Activated naive CD8-positive, alpha-beta T cell treated with anti-CD3 and anti-CD28 coated beads for 36 hours (primary cell): ENCODE data around the gene SKI. TPM values are rescaled to one million over a fixed set of nuclear protein-coding genes. Genes with fewer than 3 reads are reported as not detected.

Experiments used
- DNase-seq: peaks from one replicate; pipeline ENCODE4 v3.0.0; 2021
- H3K27ac Mint-ChIP-seq: one replicate; pipeline ENCODE4 v1.8.0; 2022; ENCODE audit warnings: mild to moderate bottlenecking, moderate library complexity, mixed read lengths
- H3K27me3 Mint-ChIP-seq: one replicate; pipeline ENCODE4 v1.8.0; 2022; ENCODE audit warnings: mild to moderate bottlenecking, mixed read lengths
- H3K36me3 Mint-ChIP-seq: one replicate; pipeline ENCODE4 v1.8.0; 2021; ENCODE audit warnings: mild to moderate bottlenecking, mixed read lengths
- H3K4me1 Mint-ChIP-seq: one replicate; pipeline ENCODE4 v1.8.0; 2021; ENCODE audit warnings: mixed read lengths
- H3K4me3 Mint-ChIP-seq: one replicate; pipeline ENCODE4 v1.8.0; 2022; ENCODE audit warnings: mild to moderate bottlenecking, moderate library complexity, mixed read lengths
- H3K9me3 Mint-ChIP-seq: one replicate; pipeline ENCODE4 v1.8.0; 2022; ENCODE audit warnings: mixed read lengths
- total RNA-seq, 2 experiments: library from RNA; stranded (reverse); gene quantifications; one replicate each; pipeline ENCODE4 v1.2.3, GENCODE V29; 2021

The SKI gene
- total RNA-seq, 2 experiments from 2014 or later, result 25.4 to 27.3 TPM

DNA sequence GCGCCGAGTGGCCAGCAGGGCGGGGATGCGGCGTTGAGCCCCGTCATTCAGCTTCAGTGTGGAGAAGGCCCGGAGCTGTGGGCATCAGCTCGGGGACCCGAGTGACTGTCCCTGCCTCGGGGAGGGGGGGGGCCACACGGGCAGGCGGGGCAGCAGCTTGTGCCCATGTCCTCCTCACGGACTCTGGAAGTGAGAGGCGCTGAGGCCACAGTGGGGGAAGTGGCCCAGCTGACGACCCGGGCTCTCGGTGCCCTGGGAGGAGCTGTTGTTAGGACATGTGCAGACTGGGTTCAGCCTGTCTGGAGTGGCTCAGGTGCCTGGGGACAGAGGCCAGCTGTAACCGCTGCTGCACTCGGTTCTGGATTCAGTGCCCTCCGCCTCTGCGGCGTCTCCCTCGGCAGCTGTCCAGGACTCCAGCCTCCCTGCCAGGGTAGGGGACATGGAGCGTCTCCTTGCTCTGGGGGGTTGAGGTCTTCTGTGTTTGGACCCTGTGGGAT lies 71.1 kb downstream of the SKI start:
- Mint-ChIP-seq H3K4me3 (peak overlapping the region; percentile 25), H3K4me1 (peaks cover 55% of the 10 kb centered on the region), H3K27ac (peak overlapping the region; percentile 98), H3K27me3 (no peaks in the 10 kb centered on the region), H3K36me3 (peaks cover 18% of the 10 kb centered on the region), H3K9me3 (no peaks in the 10 kb centered on the region)
- no peak for DNase-seq

DNA sequence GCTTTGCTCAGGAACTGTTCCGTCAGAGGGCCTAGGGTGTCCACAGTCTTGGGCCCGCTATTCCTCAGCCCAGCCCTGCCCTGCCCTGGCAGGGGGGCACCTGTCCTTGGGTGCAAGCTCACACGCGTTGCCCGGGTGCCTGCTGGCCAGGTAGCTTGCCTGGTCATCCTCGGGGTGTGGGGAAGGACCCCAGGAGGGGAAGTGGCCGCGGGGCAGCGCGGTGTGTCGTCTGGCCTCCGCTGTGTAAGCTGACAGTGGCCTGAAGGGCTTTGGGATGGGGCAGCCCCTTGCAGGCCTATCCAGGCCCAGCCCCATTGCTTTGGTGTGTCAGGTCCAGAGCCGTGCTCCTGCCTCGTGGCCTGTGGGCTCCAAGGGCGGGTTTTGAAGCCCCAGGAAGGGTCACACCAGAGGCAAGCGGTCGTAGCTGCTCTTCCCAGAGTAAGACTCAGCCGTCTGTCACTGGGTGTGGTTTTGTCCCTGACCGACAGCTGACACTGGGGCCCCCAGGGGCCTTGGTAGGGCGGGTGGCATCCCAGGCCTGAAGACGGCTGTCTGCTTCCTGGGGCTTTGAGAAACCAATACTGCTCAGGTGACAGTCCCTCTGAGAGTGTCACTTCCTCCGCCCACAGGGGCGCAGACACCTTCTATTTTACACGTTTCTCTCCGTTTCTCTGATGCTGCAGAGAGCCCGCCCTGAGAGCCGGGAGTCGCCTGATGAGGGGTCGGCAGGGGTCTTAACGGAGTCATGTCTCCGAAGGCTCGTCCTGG lies 72.1 kb downstream of the SKI start:
- Mint-ChIP-seq H3K9me3 (no peaks in the 10 kb centered on the region), H3K36me3 (peaks cover 18% of the 10 kb centered on the region), H3K4me3 (peak overlapping the region; percentile 80), H3K4me1 (peaks cover 49% of the 10 kb centered on the region), H3K27me3 (no peaks in the 10 kb centered on the region), H3K27ac (peak overlapping the region; percentile 98)
- peak; percentile 84 for DNase-seq

DNA sequence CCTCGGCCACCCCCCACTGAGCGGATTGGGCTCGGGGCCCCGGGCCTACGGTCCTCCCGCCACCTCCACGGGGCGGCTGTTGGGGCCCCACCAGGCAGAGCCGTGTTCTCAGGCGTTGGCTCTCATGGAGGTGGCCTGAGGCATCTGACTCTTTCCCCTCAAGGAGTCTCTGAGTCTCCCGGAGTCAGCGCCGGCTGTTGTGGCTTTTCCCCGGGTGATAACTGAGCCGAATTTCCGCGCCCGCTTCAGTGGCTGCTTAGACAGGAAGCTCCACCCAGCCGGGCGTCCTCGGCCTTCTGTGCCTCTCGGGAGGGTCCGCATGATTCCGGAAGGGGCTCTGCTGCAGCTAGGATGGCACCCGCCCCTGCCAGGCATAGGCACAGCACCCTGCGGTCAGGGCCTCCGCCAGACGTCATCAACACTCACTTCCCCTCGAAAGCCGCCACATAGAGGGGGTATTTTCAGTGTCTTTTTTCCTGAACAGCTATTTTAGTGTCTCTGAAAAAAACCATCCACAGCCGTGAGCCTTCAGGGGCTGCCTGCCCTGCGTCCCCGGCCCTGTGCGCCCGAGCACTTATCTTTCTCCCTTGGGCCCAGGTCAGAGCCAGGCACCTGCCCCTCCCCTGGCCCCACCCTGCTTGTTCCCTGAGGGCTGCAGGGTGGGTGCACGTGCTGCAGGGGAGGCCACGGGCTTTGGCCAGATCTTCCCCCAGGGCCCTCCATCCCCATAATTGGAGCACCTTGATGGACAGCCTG lies 72.9 kb downstream of the SKI start:
- no peaks in the 10 kb centered on the region for H3K27me3 Mint-ChIP-seq
- peaks cover 44% of the 10 kb centered on the region for H3K4me1 Mint-ChIP-seq
- peak; percentile 88 for DNase-seq
- peak overlapping the region; percentile 98 for H3K27ac Mint-ChIP-seq
- H3K36me3 Mint-ChIP-seq, result peaks cover 16% of the 10 kb centered on the region
- H3K4me3 Mint-ChIP-seq, result peak overlapping the region; percentile 80
- H3K9me3 Mint-ChIP-seq, result no peaks in the 10 kb centered on the region

DNA sequence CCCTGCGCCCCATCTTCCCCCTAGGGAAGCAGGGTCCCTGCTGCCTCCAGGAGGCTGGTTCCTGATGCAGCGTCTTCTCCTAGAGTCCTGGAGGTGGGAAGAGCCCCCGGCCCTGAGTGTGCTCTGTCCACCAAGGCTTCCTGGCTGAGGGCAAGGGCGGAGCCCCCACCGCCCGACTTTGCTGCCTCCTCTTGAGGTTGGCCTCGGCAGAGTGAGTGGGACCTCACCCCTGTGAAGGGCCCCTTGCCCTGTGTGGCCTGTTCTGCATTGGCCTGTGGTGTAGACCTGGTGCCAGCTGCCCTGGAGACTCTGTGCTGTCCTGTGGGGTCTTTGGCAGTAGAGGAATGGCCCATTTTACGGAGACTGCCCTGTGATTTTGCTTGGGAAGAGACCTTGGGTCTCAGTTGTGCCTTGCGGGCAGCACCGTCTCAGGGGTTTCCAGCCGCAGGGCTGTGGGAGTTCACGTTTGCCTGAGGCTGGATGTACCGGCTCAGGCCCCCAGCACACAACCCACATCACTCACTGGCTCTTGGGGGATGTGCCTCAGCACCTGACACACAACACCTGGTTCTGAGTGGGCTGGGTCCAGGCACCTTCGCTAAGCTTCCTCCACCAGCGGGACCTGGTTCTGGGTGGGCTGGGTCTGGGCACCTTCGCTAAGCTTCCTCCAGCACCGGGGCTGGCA lies 73.6 kb downstream of the SKI start:
- Mint-ChIP-seq H3K4me1 (peaks cover 37% of the 10 kb centered on the region), H3K9me3 (no peaks in the 10 kb centered on the region), H3K27ac (peak overlapping the region; percentile 98), H3K27me3 (no peaks in the 10 kb centered on the region), H3K36me3 (peaks cover 11% of the 10 kb centered on the region), H3K4me3 (peak overlapping the region; percentile 80)
- no peak for DNase-seq

DNA sequence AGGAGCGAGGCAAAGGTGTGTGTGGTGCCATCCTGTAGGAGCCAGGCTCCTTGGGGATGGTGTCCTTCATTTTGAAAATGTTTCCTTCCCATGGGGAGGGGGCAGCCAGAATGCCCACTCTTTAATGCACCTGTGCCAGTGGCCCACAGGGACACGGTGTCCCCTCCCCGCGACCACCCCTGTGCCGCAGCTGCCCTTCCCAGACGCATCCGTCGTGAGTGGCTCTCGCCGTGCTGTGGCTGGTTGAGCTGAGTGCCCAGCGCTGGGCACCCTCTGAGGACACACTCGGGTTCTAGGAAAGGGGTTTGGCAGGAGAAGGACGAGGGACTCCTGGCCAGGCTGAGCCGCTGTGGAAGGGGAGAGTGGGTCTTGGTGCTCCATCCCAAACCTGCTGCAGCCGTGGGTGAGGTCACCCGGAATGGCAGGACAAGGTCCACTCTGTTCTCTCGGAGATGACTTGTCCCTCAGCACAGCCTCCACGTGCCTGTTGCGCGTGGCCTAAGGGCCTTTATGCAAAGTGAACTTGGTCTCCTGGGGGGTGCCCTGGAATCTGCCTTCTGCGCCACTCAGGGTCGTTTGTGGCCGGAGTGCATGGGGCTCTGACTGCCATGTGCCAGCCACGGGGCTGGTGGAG lies 74.3 kb downstream of the SKI start:
- Mint-ChIP-seq H3K9me3 (no peaks in the 10 kb centered on the region), H3K27ac (no peak overlapping the region), H3K36me3 (peaks cover 9% of the 10 kb centered on the region), H3K27me3 (no peaks in the 10 kb centered on the region), H3K4me3 (no peak overlapping the region), H3K4me1 (peaks cover 33% of the 10 kb centered on the region)
- no peak for DNase-seq

DNA sequence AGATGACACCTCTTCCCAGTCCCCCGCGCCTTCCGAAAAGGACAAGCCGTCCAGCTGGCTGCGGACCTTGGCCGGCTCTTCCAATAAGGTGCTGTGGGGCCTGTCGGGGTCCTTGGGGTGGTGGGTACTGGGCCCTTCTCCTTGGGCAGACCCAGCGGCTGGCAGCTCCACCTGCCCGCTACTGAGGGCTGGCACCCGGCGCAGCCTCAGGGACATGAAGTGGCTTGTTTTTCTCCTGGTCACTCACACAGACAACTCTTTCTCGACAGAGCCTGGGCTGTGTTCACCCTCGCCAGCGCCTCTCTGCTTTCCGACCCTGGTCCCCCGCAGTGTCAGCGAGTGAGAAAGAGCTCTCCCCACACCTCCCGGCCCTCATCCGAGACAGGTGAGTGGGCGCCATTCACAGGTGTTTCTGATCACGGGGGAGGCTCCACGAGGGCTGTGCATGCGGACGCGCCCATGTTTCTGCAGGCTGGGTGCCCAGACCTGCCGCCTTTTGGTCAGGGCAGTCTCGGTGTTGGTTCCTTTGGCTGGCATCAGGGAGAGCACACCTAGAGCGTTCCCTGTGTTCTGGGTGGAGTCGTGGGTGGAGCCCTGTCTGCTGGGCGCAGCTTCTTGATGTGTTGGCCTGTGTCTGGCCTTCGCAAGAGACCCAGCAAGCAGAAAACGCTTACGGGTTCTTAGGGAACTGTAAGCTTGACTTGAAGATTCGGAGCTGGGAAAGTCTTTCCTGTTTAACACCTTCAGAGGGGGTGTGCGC lies 75.1 kb downstream of the SKI start:
- H3K36me3 Mint-ChIP-seq, result peaks cover 11% of the 10 kb centered on the region
- peaks cover 29% of the 10 kb centered on the region for H3K4me1 Mint-ChIP-seq
- no peaks in the 10 kb centered on the region for H3K27me3 Mint-ChIP-seq
- no peaks in the 10 kb centered on the region for H3K9me3 Mint-ChIP-seq
- no peak overlapping the region for H3K27ac Mint-ChIP-seq
- DNase-seq, result no peak
- H3K4me3 Mint-ChIP-seq, result no peak overlapping the region

DNA sequence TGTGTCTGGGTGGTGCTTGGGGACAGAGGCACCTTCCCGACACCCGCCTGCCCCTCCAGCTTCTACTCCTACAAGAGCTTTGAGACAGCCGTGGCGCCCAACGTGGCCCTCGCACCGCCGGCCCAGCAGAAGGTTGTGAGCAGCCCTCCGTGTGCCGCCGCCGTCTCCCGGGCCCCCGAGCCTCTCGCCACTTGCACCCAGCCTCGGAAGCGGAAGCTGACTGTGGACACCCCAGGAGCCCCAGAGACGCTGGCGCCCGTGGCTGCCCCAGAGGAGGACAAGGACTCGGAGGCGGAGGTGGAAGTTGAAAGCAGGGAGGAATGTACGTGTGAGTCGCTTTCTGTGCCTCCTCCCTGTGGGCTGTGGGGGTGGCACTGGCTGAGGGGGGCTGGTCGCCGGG lies 75.7 kb downstream of the SKI start:
- Mint-ChIP-seq H3K36me3 (peaks cover 12% of the 10 kb centered on the region), H3K4me1 (peaks cover 23% of the 10 kb centered on the region), H3K4me3 (no peak overlapping the region), H3K27ac (no peak overlapping the region), H3K27me3 (no peaks in the 10 kb centered on the region), H3K9me3 (no peaks in the 10 kb centered on the region)
- DNase-seq, result no peak

DNA sequence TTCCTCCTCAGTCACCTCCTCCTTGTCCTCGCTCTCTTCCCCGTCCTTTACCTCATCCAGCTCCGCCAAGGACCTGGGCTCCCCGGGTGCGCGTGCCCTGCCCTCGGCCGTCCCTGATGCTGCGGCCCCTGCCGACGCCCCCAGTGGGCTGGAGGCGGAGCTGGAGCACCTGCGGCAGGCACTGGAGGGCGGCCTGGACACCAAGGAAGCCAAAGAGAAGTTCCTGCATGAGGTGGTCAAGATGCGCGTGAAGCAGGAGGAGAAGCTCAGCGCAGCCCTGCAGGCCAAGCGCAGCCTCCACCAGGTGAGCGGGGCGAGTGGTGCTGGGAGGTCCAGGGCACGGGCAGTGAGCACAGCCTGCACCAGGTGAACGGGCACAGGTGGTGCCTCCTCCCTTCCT lies 76.2 kb downstream of the SKI start:
- Mint-ChIP-seq H3K4me3 (no peak overlapping the region), H3K4me1 (peaks cover 20% of the 10 kb centered on the region), H3K9me3 (no peaks in the 10 kb centered on the region), H3K27me3 (no peaks in the 10 kb centered on the region), H3K36me3 (peaks cover 11% of the 10 kb centered on the region), H3K27ac (no peak overlapping the region)
- no peak for DNase-seq

DNA sequence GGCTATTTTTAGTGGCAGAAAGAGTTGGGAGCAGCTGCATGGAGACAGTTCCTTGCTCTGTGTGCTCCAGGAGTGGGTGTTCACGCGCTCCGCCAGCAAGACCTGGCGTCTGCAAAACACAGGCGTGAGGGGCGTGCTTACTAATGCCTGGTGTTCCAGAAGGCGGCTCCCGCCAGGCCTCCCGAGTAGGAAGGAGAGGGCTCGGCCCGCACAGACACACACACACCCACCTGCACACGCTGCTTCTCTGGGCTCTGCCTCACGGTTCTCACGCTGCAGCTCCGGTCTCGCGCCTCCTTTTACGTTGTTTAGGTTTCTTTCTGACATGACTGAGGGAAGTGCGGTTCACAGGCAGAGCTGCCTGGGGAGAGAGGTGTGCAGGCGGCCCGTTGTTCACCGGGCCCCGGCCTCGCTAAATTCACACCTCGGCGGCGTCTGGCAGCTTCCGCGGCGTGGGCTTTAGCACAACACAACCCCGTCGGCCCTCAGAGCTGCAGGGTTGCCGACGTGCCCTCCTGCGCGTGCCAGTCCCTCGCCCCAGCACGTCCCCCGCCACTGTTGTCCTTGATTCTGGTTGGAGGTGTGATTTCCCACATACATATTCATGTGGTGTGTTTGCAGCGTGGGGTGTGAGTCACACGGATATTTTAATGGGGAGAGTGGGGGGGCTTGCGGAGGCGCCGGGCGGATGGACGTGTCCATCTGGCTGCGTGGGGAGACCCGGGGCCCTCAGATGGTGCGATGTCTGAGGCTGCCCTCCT lies 77.0 kb downstream of the SKI start:
- H3K36me3 Mint-ChIP-seq, result peaks cover 11% of the 10 kb centered on the region
- H3K4me3 Mint-ChIP-seq, result no peak overlapping the region
- DNase-seq, result no peak
- H3K9me3 Mint-ChIP-seq, result no peaks in the 10 kb centered on the region
- H3K4me1 Mint-ChIP-seq, result peaks cover 15% of the 10 kb centered on the region
- no peaks in the 10 kb centered on the region for H3K27me3 Mint-ChIP-seq
- no peak overlapping the region for H3K27ac Mint-ChIP-seq

DNA sequence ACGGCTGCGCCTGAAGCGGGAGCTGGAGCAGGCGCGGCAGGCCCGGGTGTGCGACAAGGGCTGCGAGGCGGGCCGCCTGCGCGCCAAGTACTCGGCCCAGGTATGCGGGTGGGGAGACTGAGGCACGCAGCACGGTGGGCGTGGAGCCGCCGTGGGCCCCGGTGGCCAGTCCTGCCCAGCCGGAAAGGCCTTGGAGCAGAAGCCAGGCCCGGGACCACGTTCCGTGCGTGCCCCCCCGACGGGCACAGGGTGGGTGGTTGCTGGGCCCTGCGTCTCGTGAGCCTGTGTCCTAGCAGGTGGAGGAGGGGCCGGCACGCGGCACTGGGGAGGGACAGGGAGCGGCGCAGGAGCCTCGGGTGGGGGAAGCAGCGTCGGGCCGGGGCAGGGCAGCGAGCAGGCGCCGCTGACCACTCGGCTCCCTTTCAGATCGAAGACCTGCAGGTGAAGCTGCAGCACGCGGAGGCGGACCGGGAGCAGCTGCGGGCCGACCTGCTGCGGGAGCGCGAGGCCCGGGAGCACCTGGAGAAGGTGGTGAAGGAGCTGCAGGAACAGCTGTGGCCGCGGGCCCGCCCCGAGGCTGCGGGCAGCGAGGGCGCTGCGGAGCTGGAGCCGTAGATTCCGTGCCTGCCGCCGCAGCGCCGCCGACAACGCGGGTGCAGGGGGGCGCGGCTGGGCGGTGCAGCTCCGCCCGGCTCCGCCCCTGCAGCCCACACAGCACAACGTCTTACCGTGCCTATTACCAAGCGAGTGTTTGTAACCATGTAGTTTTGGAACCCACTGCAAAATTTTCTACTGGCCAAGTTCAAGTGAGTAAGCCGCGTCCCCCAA lies 78.2 kb downstream of the SKI start:
- H3K4me1 Mint-ChIP-seq, result peaks cover 12% of the 10 kb centered on the region
- DNase-seq, result no peak
- H3K36me3 Mint-ChIP-seq, result peaks cover 11% of the 10 kb centered on the region
- H3K9me3 Mint-ChIP-seq, result no peaks in the 10 kb centered on the region
- H3K27me3 Mint-ChIP-seq, result no peaks in the 10 kb centered on the region
- no peak overlapping the region for H3K4me3 Mint-ChIP-seq
- H3K27ac Mint-ChIP-seq, result peak overlapping the region; percentile 56

DNA sequence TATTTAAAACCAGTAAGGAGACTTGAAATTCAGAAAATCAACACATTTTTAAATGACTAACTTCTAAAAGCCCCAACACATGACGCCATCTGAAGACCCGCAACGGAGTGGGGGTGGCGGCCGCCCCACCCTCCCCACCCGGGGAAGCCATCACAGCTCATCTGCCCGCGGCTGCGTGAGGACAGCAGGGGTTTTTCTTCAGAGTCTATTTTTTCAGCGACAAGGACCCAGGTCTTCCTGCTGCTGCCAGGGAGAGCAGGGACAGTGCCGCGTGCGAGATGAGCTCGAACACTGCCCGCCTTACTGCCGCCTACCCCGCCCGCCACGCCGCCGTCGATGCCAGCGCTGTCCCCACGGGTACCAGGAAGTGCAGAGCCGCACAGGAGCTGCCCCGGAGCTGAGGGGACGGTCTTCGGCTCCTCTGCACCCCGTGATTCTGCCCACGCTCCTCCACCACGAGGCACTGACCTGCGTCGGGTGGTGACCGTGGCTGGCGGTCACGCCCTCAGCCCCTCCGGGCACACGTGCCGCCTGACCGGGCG lies 79.0 kb downstream of the SKI start:
- Mint-ChIP-seq H3K27ac (no peak overlapping the region), H3K9me3 (no peaks in the 10 kb centered on the region), H3K36me3 (peaks cover 11% of the 10 kb centered on the region), H3K27me3 (no peaks in the 10 kb centered on the region), H3K4me1 (peaks cover 5% of the 10 kb centered on the region), H3K4me3 (no peak overlapping the region)
- DNase-seq, result no peak

DNA sequence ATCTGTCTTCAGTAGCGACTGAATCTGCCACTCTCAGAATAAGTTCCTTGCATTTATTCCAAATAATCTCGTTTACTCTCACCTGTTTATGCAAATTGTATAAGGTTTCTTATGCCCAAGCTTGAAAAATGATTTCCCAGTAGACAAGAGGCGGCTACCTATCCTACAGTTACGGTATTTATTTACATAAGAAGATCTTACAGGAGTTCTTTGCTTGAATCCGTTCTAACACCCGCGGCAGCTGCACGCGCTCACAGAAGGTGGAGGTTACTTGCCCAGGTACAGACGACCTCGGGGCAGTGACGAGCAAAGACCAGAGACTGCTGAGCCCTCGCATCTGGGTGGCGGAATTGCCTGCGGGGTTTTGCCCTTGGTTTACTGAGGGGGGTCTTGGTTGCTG lies 79.9 kb downstream of the SKI start:
- Mint-ChIP-seq H3K9me3 (no peaks in the 10 kb centered on the region), H3K4me1 (peaks cover 2% of the 10 kb centered on the region), H3K36me3 (peaks cover 11% of the 10 kb centered on the region), H3K4me3 (no peak overlapping the region), H3K27ac (no peak overlapping the region), H3K27me3 (no peaks in the 10 kb centered on the region)
- DNase-seq, result no peak

DNA sequence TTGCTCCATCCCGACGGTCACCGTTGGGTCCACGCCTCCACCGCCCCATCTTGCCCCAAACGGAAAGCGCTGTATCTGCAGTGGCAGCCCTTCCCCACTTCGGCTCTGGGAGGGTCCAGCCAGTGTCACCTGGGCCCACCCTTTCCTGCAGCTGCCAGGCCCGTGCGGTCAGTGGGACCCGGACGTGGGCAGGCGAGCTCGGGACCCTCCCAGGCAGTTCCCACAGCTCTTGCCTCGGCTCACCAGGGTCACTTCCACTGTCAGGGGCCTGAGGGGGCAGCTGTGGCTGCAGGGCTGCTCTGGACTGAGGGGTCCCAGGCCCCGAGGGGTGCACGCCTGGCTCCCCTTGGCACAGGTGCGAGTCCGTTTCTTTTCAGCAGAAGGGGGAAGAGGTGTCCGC lies 80.7 kb downstream of the SKI start:
- Mint-ChIP-seq H3K27ac (peak overlapping the region; percentile 58), H3K4me1 (peaks cover 2% of the 10 kb centered on the region), H3K27me3 (no peaks in the 10 kb centered on the region), H3K4me3 (no peak overlapping the region), H3K36me3 (peaks cover 11% of the 10 kb centered on the region), H3K9me3 (no peaks in the 10 kb centered on the region)
- no peak for DNase-seq
